K562 (cell line): ENCODE measurements around the gene GRAMD4.

ENCODE experiments used
- EZH2 ChIP-seq: IDR thresholded peaks from 2 replicates; pipeline ENCODE4 v1.6.1; 2012; ENCODE audit warnings: low read depth, mild to moderate bottlenecking, inconsistent platforms, low read length, borderline replicate concordance
- FOXP1 ChIP-seq: sonication (generic); formaldehyde crosslinking; IDR thresholded peaks from 2 replicates; pipeline ENCODE4 v1.8.0; 2022; ENCODE audit warnings: mild to moderate bottlenecking, missing genetic modification reagents
- MCM5 ChIP-seq: fragments of 450-650 bp; IDR thresholded peaks from 2 replicates; pipeline ENCODE4 v1.6.1; 2016; ENCODE audit warnings: low read depth
- NONO ChIP-seq, 2 experiments: fragments of 200-400 bp in 1 of 2; fragments of 450-650 bp in 1 of 2; formaldehyde crosslinking in 1 of 2; IDR thresholded peaks; 2 replicates each; pipeline ENCODE4 v1.6.1; 2017; ENCODE audit warnings: low read depth in 2 of 2, mild to moderate bottlenecking in 2 of 2, moderate library complexity in 2 of 2, low read length in 1 of 2
- POLR2A ChIP-seq: fragments of 450-650 bp; conservative IDR thresholded peaks from 2 replicates; pipeline ENCODE4 v1.6.1; 2016
- SP1 ChIP-seq: sonication (generic); formaldehyde crosslinking; IDR thresholded peaks from 2 replicates; pipeline ENCODE4 v1.8.1; 2022; ENCODE audit warnings: mild to moderate bottlenecking, missing genetic modification reagents
- ZNF143 ChIP-seq: sonication (generic); formaldehyde crosslinking; IDR thresholded peaks from 2 replicates; pipeline ENCODE4 v1.9.0; 2022; ENCODE audit warnings: mild to moderate bottlenecking, missing genetic modification reagents
- ZNF232 ChIP-seq: sonication (generic); formaldehyde crosslinking; IDR thresholded peaks from 2 replicates; pipeline ENCODE4 v1.8.0; 2022; ENCODE audit warnings: mild to moderate bottlenecking, missing genetic modification reagents
- TF ChIP-seq, protein P1 (sequence below): fragments of 450-650 bp; formaldehyde crosslinking; IDR thresholded peaks from 2 replicates; pipeline ENCODE4 v1.4.0; 2022; ENCODE audit warnings: missing genetic modification characterization
- TF ChIP-seq, protein P2 (sequence below), 3 experiments: IDR thresholded peaks in 2 of 3; conservative IDR thresholded peaks in 1 of 3; 2 replicates each; pipeline ENCODE4 v1.5.1; 2011 to 2012; ENCODE audit warnings: low read length in 3 of 3, mild to moderate bottlenecking in 3 of 3, control low read depth in 2 of 3, improper control_type of control experiment in 1 of 3, inconsistent platforms in 1 of 3, low read depth in 1 of 3, mixed read lengths in 1 of 3, moderate library complexity in 1 of 3; ENCODE audit not compliant: insufficient read depth in 2 of 3

DNA sequence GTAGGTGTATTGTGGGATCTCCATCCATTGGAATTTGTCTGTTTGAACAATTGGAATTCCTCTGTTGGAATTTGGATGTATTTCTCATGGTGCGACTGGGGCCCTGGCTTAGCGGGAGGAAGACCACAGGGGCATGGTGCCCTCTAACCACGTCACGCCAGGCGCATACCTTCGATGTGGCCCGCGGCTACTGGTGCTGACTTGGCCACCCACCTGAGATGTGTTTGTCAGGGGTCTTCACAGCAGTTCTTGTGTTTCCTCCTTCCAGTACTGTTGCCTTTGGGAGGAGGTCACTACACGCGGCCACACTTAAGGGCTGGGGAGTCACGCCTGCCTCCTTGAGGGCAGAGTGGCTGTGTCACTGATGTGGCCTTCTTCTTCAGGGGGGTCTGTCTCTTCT, 36.6 kb upstream of the GRAMD4 start:
- TF ChIP-seq, protein P1, sequence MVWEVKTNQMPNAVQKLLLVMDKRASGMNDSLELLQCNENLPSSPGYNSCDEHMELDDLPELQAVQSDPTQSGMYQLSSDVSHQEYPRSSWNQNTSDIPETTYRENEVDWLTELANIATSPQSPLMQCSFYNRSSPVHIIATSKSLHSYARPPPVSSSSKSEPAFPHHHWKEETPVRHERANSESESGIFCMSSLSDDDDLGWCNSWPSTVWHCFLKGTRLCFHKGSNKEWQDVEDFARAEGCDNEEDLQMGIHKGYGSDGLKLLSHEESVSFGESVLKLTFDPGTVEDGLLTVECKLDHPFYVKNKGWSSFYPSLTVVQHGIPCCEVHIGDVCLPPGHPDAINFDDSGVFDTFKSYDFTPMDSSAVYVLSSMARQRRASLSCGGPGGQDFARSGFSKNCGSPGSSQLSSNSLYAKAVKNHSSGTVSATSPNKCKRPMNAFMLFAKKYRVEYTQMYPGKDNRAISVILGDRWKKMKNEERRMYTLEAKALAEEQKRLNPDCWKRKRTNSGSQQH (CRISPR knock-in tag), result no peak
- TF ChIP-seq ZNF232 (CRISPR knock-in tag), result no peak
- no peak for TF ChIP-seq ZNF143 (CRISPR knock-in tag)
- TF ChIP-seq NONO (IDR thresholded peaks at IDR 0.05; ENCODE audit: low read depth in 2 of 2, low read length in 1 of 2), result no peak
- TF ChIP-seq MCM5, result no peak
- no peak for TF ChIP-seq POLR2A
- TF ChIP-seq, protein P2, sequence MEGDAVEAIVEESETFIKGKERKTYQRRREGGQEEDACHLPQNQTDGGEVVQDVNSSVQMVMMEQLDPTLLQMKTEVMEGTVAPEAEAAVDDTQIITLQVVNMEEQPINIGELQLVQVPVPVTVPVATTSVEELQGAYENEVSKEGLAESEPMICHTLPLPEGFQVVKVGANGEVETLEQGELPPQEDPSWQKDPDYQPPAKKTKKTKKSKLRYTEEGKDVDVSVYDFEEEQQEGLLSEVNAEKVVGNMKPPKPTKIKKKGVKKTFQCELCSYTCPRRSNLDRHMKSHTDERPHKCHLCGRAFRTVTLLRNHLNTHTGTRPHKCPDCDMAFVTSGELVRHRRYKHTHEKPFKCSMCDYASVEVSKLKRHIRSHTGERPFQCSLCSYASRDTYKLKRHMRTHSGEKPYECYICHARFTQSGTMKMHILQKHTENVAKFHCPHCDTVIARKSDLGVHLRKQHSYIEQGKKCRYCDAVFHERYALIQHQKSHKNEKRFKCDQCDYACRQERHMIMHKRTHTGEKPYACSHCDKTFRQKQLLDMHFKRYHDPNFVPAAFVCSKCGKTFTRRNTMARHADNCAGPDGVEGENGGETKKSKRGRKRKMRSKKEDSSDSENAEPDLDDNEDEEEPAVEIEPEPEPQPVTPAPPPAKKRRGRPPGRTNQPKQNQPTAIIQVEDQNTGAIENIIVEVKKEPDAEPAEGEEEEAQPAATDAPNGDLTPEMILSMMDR (IDR thresholded peaks at IDR 0.05 in 2 of 3, conservative IDR thresholded peaks at IDR 0.05 in 1 of 3; ENCODE audit: insufficient read depth in 2 of 3, low read depth in 1 of 3, low read length in 3 of 3), result no peak
- TF ChIP-seq EZH2, result no peak
- no peak for TF ChIP-seq FOXP1 (CRISPR knock-in tag)
- TF ChIP-seq SP1 (CRISPR knock-in tag), result no peak
